CD14-positive monocyte (primary cell): ENCODE data around the gene ZNF497. TPM values are rescaled to one million over a fixed set of nuclear protein-coding genes. Genes with fewer than 3 reads are reported as not detected.

Experiments
- DNase-seq, 3 donors: peaks; one replicate each; pipeline ENCODE4 v3.0.0-alpha.2; 2011 to 2022
- H2AFZ ChIP-seq: 2 replicates; pipeline ENCODE4 v1.6.0; 2012; ENCODE audit warnings: mild to moderate bottlenecking, low read depth, low read length, inconsistent platforms; ENCODE audit not compliant: insufficient read depth, poor library complexity, severe bottlenecking
- H3K27ac ChIP-seq, 2 donors: 1 replicate in 1 of 2; 2 replicates in 1 of 2; pipeline ENCODE4 v1.5.1; 2012 to 2013; ENCODE audit warnings: low read length in 2 of 2, control low read depth in 1 of 2, inconsistent platforms in 1 of 2, low read depth in 1 of 2, mild to moderate bottlenecking in 1 of 2
- H3K27me3 ChIP-seq, 2 donors: one replicate each; pipeline versions ENCODE4 v1.6.0 to v1.6.1; 2011 to 2013; ENCODE audit warnings: low read length in 2 of 2; ENCODE audit not compliant: control insufficient read depth in 2 of 2, insufficient read depth in 2 of 2
- H3K36me3 ChIP-seq, 2 donors: replicated peaks in 1 of 2; 1 replicate in 1 of 2; 2 replicates in 1 of 2; pipeline versions ENCODE4 v1.5.1 to v1.6.1; 2012 to 2013; ENCODE audit warnings: low read length in 2 of 2, control low read depth in 1 of 2, inconsistent platforms in 1 of 2, mild to moderate bottlenecking in 1 of 2; ENCODE audit not compliant: insufficient read depth in 2 of 2, control insufficient read depth in 1 of 2
- H3K4me1 ChIP-seq, 2 donors: 1 replicate in 1 of 2; 2 replicates in 1 of 2; pipeline versions ENCODE4 v1.5.1 to v1.6.1; 2012 to 2013; ENCODE audit warnings: low read length in 2 of 2, control low read depth in 1 of 2, inconsistent platforms in 1 of 2, mild to moderate bottlenecking in 1 of 2, moderate library complexity in 1 of 2; ENCODE audit not compliant: insufficient read depth in 2 of 2, control insufficient read depth in 1 of 2
- H3K4me2 ChIP-seq: replicated peaks from 2 replicates; pipeline ENCODE3; 2012; ENCODE audit warnings: low read length, moderate library complexity, mild to moderate bottlenecking; ENCODE audit not compliant: poor library complexity, severe bottlenecking; ENCODE audit errors: extremely low read depth
- H3K4me3 ChIP-seq, 3 experiments: fragments of 200-600 bp in 1 of 3; sonication (generic) in 1 of 3; replicated peaks in 1 of 3; 1 replicate in 2 of 3; 2 replicates in 1 of 3; pipeline ENCODE4 v1.5.1; 2011 to 2013; ENCODE audit warnings: low read length in 3 of 3, mild to moderate bottlenecking in 3 of 3, control low read depth in 2 of 3, low read depth in 2 of 3, inconsistent platforms in 1 of 3, moderate library complexity in 1 of 3
- H3K79me2 ChIP-seq: 2 replicates; pipeline ENCODE4 v1.6.0; 2012; ENCODE audit warnings: mild to moderate bottlenecking, control low read depth, inconsistent platforms, low read length, moderate library complexity; ENCODE audit not compliant: insufficient read depth
- H3K9ac ChIP-seq: 2 replicates; pipeline ENCODE4 v1.6.0; 2017; ENCODE audit warnings: low read length, mild to moderate bottlenecking; ENCODE audit not compliant: insufficient read depth, poor library complexity, severe bottlenecking
- H3K9me3 ChIP-seq, 2 donors: replicated peaks in 1 of 2; 1 replicate in 1 of 2; 2 replicates in 1 of 2; pipeline versions ENCODE4 v1.5.1 to v1.6.1; 2012 to 2013; ENCODE audit warnings: low read length in 2 of 2, control low read depth in 1 of 2; ENCODE audit not compliant: control insufficient read depth in 1 of 2, insufficient read depth in 1 of 2
- H4K20me1 ChIP-seq: 2 replicates; pipeline ENCODE4 v1.6.0; 2012; ENCODE audit warnings: mild to moderate bottlenecking, low read length, control low read depth, moderate library complexity; ENCODE audit not compliant: insufficient read depth
- H3K27ac Mint-ChIP-seq, 7 donors: one replicate each; pipeline ENCODE4 v1.8.0; 2020; ENCODE audit warnings: mild to moderate bottlenecking in 7 of 7, mixed read lengths in 7 of 7, moderate library complexity in 6 of 7, inconsistent platforms in 2 of 7
- H3K27me3 Mint-ChIP-seq, 3 donors: one replicate each; pipeline ENCODE4 v1.8.0; 2021 to 2022; ENCODE audit warnings: low read depth in 3 of 3, mild to moderate bottlenecking in 3 of 3, mixed read lengths in 3 of 3, moderate library complexity in 3 of 3, inconsistent platforms in 1 of 3
- H3K36me3 Mint-ChIP-seq, 2 donors: one replicate each; pipeline ENCODE4 v1.8.0; 2020; ENCODE audit warnings: mixed read lengths in 2 of 2, inconsistent platforms in 1 of 2, mild to moderate bottlenecking in 1 of 2
- H3K4me1 Mint-ChIP-seq: one replicate; pipeline ENCODE4 v1.8.0; 2020; ENCODE audit warnings: mild to moderate bottlenecking, mixed read lengths
- H3K4me3 Mint-ChIP-seq, 2 donors: one replicate each; pipeline ENCODE4 v1.8.0; 2020; ENCODE audit warnings: mild to moderate bottlenecking in 2 of 2, mixed read lengths in 2 of 2, moderate library complexity in 1 of 2
- H3K9me3 Mint-ChIP-seq, 7 donors: one replicate each; pipeline ENCODE4 v1.8.0; 2020 to 2022; ENCODE audit warnings: mixed read lengths in 7 of 7, mild to moderate bottlenecking in 6 of 7, moderate library complexity in 6 of 7, inconsistent platforms in 2 of 7
- CTCF ChIP-seq: fragments of 200-600 bp; IDR thresholded peaks from one replicate; pipeline ENCODE4 v1.8.0; 2022; ENCODE audit warnings: antibody characterized with exemption, mild to moderate bottlenecking
- WGBS: methylation state at CpG from one replicate; pipeline ENCODE4 v1.1.5; 2013; ENCODE audit warnings: missing lambda C conversion rate; ENCODE audit not compliant: insufficient coverage; 5-methylcytosine and 5-hydroxymethylcytosine counted together
- intact Hi-C, 2 donors: fragments of 100-400 bp; cut with micrococcal nuclease; formaldehyde crosslinking; loops; one replicate each; pipeline versions ENCODE4 v1.15.0 to v1.15.1; 2023
- polyA plus RNA-seq, 3 donors: library from polyadenylated mRNA; depleted of rRNA in 1 of 3; unstranded in 2 of 3; stranded (reverse) in 1 of 3; fragments of 300-500 nt in 2 of 3; fragments of >200 nt in 1 of 3; fragmentation: Illumina TruSeq in 2 of 3; gene quantifications; 1 replicate in 2 of 3; 2 replicates in 1 of 3; pipeline ENCODE4 v1.2.3, GENCODE V29; 2012 to 2021

The ZNF497 gene
- polyA plus RNA-seq, 3 donors, result 0.28 to 0.60 (median 0.41) TPM

- Histone ChIP-seq H3K27ac (no peak overlapping the region), H3K4me2 (no peak overlapping the region), H3K9me3 (peaks cover 12 to 26% of the 10 kb centered on the region in 2 donors), H3K27me3 (no peaks in the 10 kb centered on the region), H3K79me2 (no peaks in the 10 kb centered on the region), H3K36me3 (peaks cover 10 to 35% of the 10 kb centered on the region in 2 donors), H3K4me3 (no peak overlapping the region), H3K4me1 (no peaks in the 10 kb centered on the region), H2AFZ (no peak overlapping the region), H4K20me1 (no peaks in the 10 kb centered on the region), H3K9ac (no peak overlapping the region)
- no peak for DNase-seq
- TF ChIP-seq CTCF, result no peak
- H3K27ac Mint-ChIP-seq, result no peak overlapping the region
- H3K36me3 Mint-ChIP-seq, result peaks cover 23 to 37% of the 10 kb centered on the region in 2 donors
- 86% methylated on average over 1 of the region's 7 CpGs for WGBS
- intact Hi-C loops, result no loop called here
- H3K4me1 Mint-ChIP-seq, result no peaks in the 10 kb centered on the region
- H3K4me3 Mint-ChIP-seq, result no peak overlapping the region
- peaks cover 0 to 5% (median 0%) of the 10 kb centered on the region in 3 donors for H3K27me3 Mint-ChIP-seq
- H3K9me3 Mint-ChIP-seq, result peaks cover 9 to 22% (median 14%) of the 10 kb centered on the region in 7 donors
Measured at GRCh38 chr19:58317476-58318072, 45.0 kb downstream of the ZNF497 start.

DNA sequence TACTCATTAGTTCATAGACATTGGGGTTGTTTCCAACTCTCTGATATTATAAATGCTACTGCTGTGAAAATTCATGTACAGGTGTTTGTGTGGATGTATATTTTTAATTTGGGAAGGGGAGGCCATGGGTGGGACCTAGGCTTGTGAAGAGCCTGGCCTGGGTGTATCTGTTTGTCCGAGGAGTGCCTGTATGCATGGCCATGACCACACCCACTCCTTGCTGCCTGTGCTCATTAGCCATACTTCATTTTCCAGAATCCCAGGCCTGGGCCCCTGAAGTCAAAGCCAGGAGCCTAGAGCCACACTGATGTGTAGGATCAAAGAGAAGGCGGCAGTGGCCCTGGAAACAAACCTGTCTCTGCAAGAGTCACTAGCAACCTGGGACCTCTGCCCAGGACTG lies 47.0 kb downstream of the ZNF497 start:
- intact Hi-C loops, result no loop called here
- no peak overlapping the region for H3K4me2 ChIP-seq
- peaks cover 26 to 44% of the 10 kb centered on the region in 2 donors for H3K9me3 ChIP-seq
- peaks cover 26 to 51% of the 10 kb centered on the region in 2 donors for H3K36me3 ChIP-seq
- H3K9ac ChIP-seq, result no peak overlapping the region
- H3K4me3 ChIP-seq, result no peak overlapping the region
- Mint-ChIP-seq H3K27ac (no peak overlapping the region), H3K36me3 (peaks cover 38 to 55% of the 10 kb centered on the region in 2 donors), H3K9me3 (peaks cover 22 to 35% (median 30%) of the 10 kb centered on the region in 7 donors), H3K4me3 (no peak overlapping the region), H3K4me1 (no peaks in the 10 kb centered on the region), H3K27me3 (peaks cover 0 to 5% (median 2%) of the 10 kb centered on the region in 3 donors)
- H3K27me3 ChIP-seq, result no peaks in the 10 kb centered on the region
- no peaks in the 10 kb centered on the region for H3K4me1 ChIP-seq
- H2AFZ ChIP-seq, result no peak overlapping the region
- TF ChIP-seq CTCF, result no peak
- DNase-seq, result no peak
- no peaks in the 10 kb centered on the region for H4K20me1 ChIP-seq
- WGBS, result 91% methylated on average over 1 of the region's 2 CpGs
- H3K79me2 ChIP-seq, result no peaks in the 10 kb centered on the region
- no peak overlapping the region for H3K27ac ChIP-seq
